ENCODE measurements around the gene TMEM232. TPM values are rescaled to one million over a fixed set of nuclear protein-coding genes. Genes with fewer than 3 reads are reported as not detected.

Gene TMEM232
- total and polyA plus RNA-seq, 2 donors (not counting 3 experiments of a cell fraction or from before 2014, with no cell fraction given): 0.17 to 0.38 TPM

DNA sequence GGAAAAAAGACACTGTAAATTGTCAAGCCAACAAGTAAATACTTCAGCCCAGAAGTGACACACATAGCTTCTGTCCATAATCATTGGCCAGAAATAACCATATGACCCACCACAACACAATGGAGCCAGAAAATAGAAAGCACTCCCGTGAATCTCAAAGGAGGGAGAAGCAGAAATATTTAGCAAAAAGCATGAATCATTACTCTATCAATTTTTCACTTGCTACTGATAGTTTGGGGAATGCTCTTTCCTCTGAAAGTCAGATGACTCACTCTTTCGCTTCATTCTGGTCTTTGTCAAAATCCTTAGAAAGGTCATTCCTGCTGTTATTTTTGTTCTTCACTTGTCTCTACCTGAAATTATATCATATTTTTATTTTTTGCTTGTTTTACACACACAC is 312.6 kb downstream of the TMEM232 start:
- Histone ChIP-seq H3K9ac (replicated peaks; ENCODE audit: extremely low read depth, insufficient read depth, low read length) (no peak overlapping the region), H3K79me2 (ENCODE audit: control insufficient read depth, insufficient read depth, low read length) (no peaks in the 10 kb centered on the region), H3K4me3 (replicated peaks in 1 of 3; ENCODE audit: insufficient read depth in 1 of 3, low read depth in 1 of 3, low read length in 3 of 3) (no peak overlapping the region), H3K27me3 (ENCODE audit: control insufficient read depth in 2 of 2, insufficient read depth in 2 of 2, low read length in 2 of 2) (no peaks in the 10 kb centered on the region), H4K20me1 (replicated peaks; ENCODE audit: control insufficient read depth, extremely low read depth, insufficient read depth, low read length) (no peaks in the 10 kb centered on the region), H3K4me2 (ENCODE audit: insufficient read depth, low read length) (no peak overlapping the region), H3K9me1 (replicated peaks; ENCODE audit: control insufficient read depth, extremely low read depth, insufficient read depth, low read length) (no peaks in the 10 kb centered on the region), H3K9me3 (replicated peaks; ENCODE audit: control insufficient read depth, insufficient read depth, low read length) (peaks cover 2% of the 10 kb centered on the region), H3K4me1 (ENCODE audit: control insufficient read depth, extremely low read depth, insufficient read depth, low read length) (no peaks in the 10 kb centered on the region), H3K27ac (ENCODE audit: insufficient read depth, low read depth, low read length) (no peak overlapping the region), H2AFZ (ENCODE audit: low read depth, low read length) (no peak overlapping the region), H3K36me3 (ENCODE audit: control insufficient read depth in 2 of 2, extremely low read depth in 1 of 2, insufficient read depth in 2 of 2, low read length in 2 of 2) (no peaks in the 10 kb centered on the region)
- no peak for DNase-seq (ENCODE audit: low read depth, low spot score)
- BruUV-seq (replicated peaks): no TSS peak
- dilution Hi-C loops (cut with MboI; ENCODE audit: extremely low pct_ligation_motif_present, low sequenced_read_pairs) (no loop called here), intact Hi-C loops (cut with micrococcal nuclease) (no loop called here)
- ChIA-PET CTCF (interaction anchor here (1.0 kb wide), 1 partner anchor 724 kb away, joined by 4 read pairs; the partner anchor contains the start of gene MAN2A1), POLR2A (no interaction called here)
- TF ChIP-seq FOS (IDR thresholded peaks at IDR 0.05; ENCODE audit: borderline replicate concordance, insufficient read depth, low read length) (no peak), POLR2A (IDR thresholded peaks at IDR 0.05; ENCODE audit: low read depth, low read length) (no peak), GATA2 (IDR thresholded peaks at IDR 0.05; ENCODE audit: insufficient read depth, insufficient read length, low read depth, low read length) (no peak)
- no peak for FAIRE-seq

DNA sequence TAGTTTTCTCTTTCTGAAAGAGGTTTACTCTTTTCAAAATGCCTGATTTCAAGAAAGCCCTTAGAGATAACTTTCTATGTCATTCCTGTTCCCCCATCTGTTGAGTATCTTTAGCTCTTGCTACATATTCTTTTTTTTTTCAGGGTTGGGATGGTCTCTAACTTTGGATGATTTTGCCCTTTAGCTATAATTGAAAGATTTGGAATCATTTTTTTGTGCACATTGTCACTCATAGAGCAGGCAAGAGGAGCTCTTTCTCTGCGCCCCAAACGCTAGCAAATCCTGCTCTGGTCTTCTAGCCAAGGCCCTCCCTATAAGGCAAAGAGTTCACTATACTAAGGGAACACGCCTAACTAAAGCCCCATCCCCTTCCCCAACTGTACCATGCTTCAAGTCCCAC is 316.9 kb downstream of the TMEM232 start:
- POLR2A ChIA-PET: no interaction called here
- intact Hi-C loops (cut with micrococcal nuclease) (no loop called here), dilution Hi-C loops (cut with MboI; ENCODE audit: extremely low pct_ligation_motif_present, low sequenced_read_pairs) (no loop called here)
- Histone ChIP-seq H3K27ac (ENCODE audit: insufficient read depth, low read depth, low read length) (no peak overlapping the region), H3K4me3 (replicated peaks in 1 of 3; ENCODE audit: insufficient read depth in 1 of 3, low read depth in 1 of 3, low read length in 3 of 3) (no peak overlapping the region), H3K79me2 (ENCODE audit: control insufficient read depth, insufficient read depth, low read length) (no peaks in the 10 kb centered on the region), H2AFZ (ENCODE audit: low read depth, low read length) (no peak overlapping the region), H3K9ac (replicated peaks; ENCODE audit: extremely low read depth, insufficient read depth, low read length) (no peak overlapping the region), H4K20me1 (replicated peaks; ENCODE audit: control insufficient read depth, extremely low read depth, insufficient read depth, low read length) (no peaks in the 10 kb centered on the region), H3K36me3 (ENCODE audit: control insufficient read depth in 2 of 2, extremely low read depth in 1 of 2, insufficient read depth in 2 of 2, low read length in 2 of 2) (no peaks in the 10 kb centered on the region), H3K9me3 (replicated peaks; ENCODE audit: control insufficient read depth, insufficient read depth, low read length) (no peaks in the 10 kb centered on the region), H3K4me1 (ENCODE audit: control insufficient read depth, extremely low read depth, insufficient read depth, low read length) (no peaks in the 10 kb centered on the region), H3K27me3 (ENCODE audit: control insufficient read depth in 2 of 2, insufficient read depth in 2 of 2, low read length in 2 of 2) (no peaks in the 10 kb centered on the region), H3K4me2 (ENCODE audit: insufficient read depth, low read length) (no peak overlapping the region), H3K9me1 (replicated peaks; ENCODE audit: control insufficient read depth, extremely low read depth, insufficient read depth, low read length) (no peaks in the 10 kb centered on the region)
- no TSS peak for BruUV-seq (replicated peaks)
- no peak for DNase-seq (ENCODE audit: low read depth, low spot score)
- TF ChIP-seq, protein P1, sequence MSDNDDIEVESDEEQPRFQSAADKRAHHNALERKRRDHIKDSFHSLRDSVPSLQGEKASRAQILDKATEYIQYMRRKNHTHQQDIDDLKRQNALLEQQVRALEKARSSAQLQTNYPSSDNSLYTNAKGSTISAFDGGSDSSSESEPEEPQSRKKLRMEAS (IDR thresholded peaks at IDR 0.05; ENCODE audit: insufficient read depth, insufficient read length): no peak
- no peak for TF ChIP-seq EZH2 (IDR thresholded peaks at IDR 0.05; ENCODE audit: borderline replicate concordance, low read depth, low read length, severe bottlenecking)
- no peak for TF ChIP-seq MYC (IDR thresholded peaks at IDR 0.05; ENCODE audit: low read depth, low read length)
- TF ChIP-seq JUN (IDR thresholded peaks at IDR 0.05; ENCODE audit: borderline replicate concordance, insufficient read depth, insufficient read length, low read depth): no peak
- no peak for TF ChIP-seq GATA2 (IDR thresholded peaks at IDR 0.05; ENCODE audit: insufficient read depth, insufficient read length, low read depth, low read length)
- TF ChIP-seq, protein P2, sequence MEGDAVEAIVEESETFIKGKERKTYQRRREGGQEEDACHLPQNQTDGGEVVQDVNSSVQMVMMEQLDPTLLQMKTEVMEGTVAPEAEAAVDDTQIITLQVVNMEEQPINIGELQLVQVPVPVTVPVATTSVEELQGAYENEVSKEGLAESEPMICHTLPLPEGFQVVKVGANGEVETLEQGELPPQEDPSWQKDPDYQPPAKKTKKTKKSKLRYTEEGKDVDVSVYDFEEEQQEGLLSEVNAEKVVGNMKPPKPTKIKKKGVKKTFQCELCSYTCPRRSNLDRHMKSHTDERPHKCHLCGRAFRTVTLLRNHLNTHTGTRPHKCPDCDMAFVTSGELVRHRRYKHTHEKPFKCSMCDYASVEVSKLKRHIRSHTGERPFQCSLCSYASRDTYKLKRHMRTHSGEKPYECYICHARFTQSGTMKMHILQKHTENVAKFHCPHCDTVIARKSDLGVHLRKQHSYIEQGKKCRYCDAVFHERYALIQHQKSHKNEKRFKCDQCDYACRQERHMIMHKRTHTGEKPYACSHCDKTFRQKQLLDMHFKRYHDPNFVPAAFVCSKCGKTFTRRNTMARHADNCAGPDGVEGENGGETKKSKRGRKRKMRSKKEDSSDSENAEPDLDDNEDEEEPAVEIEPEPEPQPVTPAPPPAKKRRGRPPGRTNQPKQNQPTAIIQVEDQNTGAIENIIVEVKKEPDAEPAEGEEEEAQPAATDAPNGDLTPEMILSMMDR (IDR thresholded peaks at IDR 0.05; ENCODE audit: extremely low read depth in 1 of 2, insufficient read depth in 1 of 2, low read depth in 1 of 2, low read length in 2 of 2): no peak
- TF ChIP-seq FOS (IDR thresholded peaks at IDR 0.05; ENCODE audit: borderline replicate concordance, insufficient read depth, low read length): no peak
- no peak for TF ChIP-seq POLR2A (IDR thresholded peaks at IDR 0.05; ENCODE audit: low read depth, low read length)
- no peak for TF ChIP-seq POLR2AphosphoS5 (IDR thresholded peaks at IDR 0.05; ENCODE audit: insufficient read depth, low read depth, low read length)
- CTCF ChIA-PET: no interaction called here
- no peak for FAIRE-seq
